ENCODE data around the gene CD44. TPM values are rescaled to one million over a fixed set of nuclear protein-coding genes. Genes with fewer than 3 reads are reported as not detected.

The CD44 gene
- total RNA-seq, 1 donor from 2014 or later: 613 TPM

DNA sequence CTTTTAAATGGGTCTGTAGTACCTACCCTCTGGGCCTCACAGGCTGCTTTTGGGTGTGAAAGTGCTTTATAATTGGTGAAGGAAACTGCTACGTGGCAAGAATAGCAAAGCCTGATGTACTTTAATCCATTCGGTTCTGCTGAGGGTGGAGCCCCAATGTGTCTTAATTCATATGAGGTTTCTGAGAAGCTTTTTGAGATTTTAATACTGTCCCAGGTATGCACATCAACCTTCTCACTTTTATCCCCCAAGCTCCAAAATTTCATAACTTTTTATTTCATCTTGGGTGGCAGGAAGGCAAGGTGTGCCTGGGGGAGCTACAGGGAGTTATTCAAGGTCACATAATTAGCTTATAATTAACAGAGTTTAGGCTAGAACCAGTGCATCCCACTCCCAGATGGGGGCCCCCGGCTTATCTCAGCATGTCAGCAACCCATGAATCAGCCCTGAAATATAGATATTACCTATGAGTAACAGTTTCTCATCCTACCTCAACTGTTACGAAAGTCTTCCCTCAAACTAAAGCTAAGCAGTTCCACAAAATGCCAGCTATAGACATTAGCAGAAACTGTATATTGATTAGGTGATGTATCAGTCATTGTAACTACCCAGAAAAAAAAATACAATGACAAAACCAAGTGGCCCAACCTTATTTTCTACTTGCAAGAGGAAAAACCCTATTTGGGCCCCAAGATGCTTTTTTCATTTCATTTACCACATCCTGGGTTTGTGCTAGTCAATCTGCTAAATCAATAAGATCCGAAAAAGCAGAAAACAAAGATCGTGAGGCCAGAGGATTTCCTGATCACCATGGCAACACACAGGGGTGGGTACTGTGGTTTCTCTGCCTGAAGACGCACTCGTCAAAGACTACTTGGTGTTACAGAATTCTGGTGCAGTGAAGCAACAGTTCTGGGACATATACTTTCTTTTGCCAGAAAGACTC is 26.7 kb downstream of the CD44 start:
- peak; percentile 70 to 71 for ATAC-seq
- no peak for DNase-seq
- peak overlapping the region; percentile 57 for H3K27ac ChIP-seq
- no peaks in the 10 kb centered on the region for H3K27me3 ChIP-seq (ENCODE audit: low read depth)
- intact Hi-C loops (cut with DNase I): no loop called here
- no peak overlapping the region for H3K4me3 ChIP-seq
- H3K9me3 ChIP-seq: no peaks in the 10 kb centered on the region
- TF ChIP-seq, protein P1, sequence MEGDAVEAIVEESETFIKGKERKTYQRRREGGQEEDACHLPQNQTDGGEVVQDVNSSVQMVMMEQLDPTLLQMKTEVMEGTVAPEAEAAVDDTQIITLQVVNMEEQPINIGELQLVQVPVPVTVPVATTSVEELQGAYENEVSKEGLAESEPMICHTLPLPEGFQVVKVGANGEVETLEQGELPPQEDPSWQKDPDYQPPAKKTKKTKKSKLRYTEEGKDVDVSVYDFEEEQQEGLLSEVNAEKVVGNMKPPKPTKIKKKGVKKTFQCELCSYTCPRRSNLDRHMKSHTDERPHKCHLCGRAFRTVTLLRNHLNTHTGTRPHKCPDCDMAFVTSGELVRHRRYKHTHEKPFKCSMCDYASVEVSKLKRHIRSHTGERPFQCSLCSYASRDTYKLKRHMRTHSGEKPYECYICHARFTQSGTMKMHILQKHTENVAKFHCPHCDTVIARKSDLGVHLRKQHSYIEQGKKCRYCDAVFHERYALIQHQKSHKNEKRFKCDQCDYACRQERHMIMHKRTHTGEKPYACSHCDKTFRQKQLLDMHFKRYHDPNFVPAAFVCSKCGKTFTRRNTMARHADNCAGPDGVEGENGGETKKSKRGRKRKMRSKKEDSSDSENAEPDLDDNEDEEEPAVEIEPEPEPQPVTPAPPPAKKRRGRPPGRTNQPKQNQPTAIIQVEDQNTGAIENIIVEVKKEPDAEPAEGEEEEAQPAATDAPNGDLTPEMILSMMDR (IDR thresholded peaks at IDR 0.05): no peak
- no peaks in the 10 kb centered on the region for H3K36me3 ChIP-seq
- H3K4me1 ChIP-seq: peaks cover 91% of the 10 kb centered on the region

DNA sequence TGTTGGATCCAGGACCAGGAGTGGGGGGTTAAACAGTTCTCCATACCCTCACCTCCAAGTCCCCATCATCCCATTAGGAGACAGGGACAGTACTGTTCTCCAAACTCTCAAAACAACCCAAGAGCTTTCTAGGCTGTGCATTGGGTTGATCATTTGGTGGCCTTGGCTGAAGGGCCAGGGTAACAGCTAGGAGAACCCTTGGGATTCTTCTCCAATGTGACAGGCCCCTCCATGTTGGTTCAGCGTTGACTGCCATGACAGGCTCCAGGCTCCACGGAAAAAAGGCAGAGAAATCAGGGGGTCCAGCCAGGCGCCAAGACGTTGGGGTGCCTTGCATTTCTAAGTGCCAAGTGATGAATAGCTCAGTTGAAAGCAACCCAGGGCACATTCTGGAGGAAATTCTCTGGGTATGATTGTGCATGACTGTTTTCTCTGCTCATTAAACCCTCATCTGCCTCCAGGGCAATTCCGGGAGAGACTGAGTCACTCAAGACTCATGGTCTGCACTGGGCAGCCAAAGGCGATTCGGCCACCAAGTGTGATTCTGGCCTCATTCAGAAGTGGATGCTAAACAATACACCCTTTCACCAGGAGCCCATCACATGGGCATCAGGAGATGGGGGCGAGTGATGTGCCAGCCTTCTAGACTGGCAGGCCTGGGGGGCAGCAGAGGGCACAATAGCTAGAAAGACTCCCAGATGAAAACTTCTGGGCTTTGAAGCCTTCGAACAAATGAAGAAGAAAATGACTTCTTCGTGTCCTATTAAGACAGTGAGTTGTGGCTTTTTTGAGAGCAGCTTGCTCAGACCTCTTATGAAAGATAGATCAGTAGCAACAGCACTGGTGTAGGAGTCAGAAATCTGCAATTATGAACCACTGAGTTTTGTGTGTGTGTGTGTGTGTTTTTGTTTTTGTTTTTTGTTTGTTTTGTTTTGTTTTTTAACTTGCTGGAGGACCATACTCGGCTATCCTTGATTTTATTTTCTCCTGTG is 27.7 kb downstream of the CD44 start:
- peak in 1 of 2 donors; percentile 2 for ATAC-seq
- DNase-seq: no peak

DNA sequence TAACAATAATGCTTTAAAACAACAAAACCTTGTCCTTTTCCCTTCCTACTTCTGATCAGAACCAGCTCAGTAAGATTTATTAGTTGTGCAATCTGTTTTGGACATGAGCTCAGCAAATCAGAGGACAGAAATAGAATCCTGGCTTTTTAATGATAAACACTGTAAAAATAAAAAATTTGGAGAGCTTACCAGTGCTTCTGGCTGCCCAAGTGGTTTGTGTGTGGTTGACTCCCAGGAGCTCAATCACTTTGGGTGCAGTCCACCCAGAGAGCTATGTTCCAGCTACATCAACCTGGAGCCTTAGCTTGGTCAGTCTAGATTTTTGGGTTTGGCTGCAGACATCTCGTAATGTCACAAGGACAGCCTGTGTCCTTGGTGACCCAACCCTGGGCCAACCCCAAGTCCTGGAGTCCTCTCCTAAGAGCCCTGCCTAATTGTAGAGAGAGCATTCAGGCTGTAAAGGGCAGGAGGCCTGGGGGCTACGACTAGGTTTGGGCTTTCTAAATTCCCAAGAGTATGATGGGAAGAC is 28.5 kb downstream of the CD44 start:
- intact Hi-C loops (cut with DNase I): no loop called here
- no peaks in the 10 kb centered on the region for H3K36me3 ChIP-seq
- peak in 1 of 2 donors; percentile 16 for ATAC-seq
- DNase-seq: no peak
- H3K4me1 ChIP-seq: peaks cover 90% of the 10 kb centered on the region
- H3K4me3 ChIP-seq: no peak overlapping the region
- TF ChIP-seq, protein P1 (IDR thresholded peaks at IDR 0.05): no peak
- H3K27ac ChIP-seq: peak overlapping the region; percentile 57
- no peaks in the 10 kb centered on the region for H3K9me3 ChIP-seq
- H3K27me3 ChIP-seq (ENCODE audit: low read depth): no peaks in the 10 kb centered on the region

More for the DNA sequence above, 27.7 kb downstream of the CD44 start:
- intact Hi-C loops (cut with DNase I): no loop called here
- no peaks in the 10 kb centered on the region for H3K36me3 ChIP-seq
- no peaks in the 10 kb centered on the region for H3K9me3 ChIP-seq
- TF ChIP-seq, protein P1 (IDR thresholded peaks at IDR 0.05): no peak
- H3K4me1 ChIP-seq: peaks cover 90% of the 10 kb centered on the region
- H3K27ac ChIP-seq: peak overlapping the region; percentile 57
- H3K27me3 ChIP-seq (ENCODE audit: low read depth): no peaks in the 10 kb centered on the region
- H3K4me3 ChIP-seq: no peak overlapping the region

DNA sequence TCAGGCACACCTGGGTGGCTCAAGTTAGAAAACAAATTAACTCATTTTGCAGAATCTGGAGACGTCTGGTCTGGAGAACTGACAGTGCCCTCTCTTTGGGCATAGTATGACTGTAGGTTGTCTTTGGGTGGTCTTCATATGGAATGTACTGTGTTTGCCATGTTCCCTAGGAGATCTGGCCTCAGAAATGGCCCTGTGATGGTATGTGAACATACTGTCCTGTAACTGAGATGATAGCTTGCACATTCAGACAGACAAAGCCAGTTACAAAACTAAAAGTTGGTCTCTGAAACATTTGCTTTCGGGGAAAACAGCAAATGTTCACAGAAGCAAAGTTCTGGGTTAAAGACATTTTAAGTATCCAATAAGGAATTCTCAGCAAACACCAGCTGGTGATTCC is 29.7 kb downstream of the CD44 start:
- no peak overlapping the region for H3K4me3 ChIP-seq
- no peaks in the 10 kb centered on the region for H3K36me3 ChIP-seq
- ATAC-seq (no peak), DNase-seq (no peak)
- no peaks in the 10 kb centered on the region for H3K9me3 ChIP-seq
- peak overlapping the region; percentile 57 for H3K27ac ChIP-seq
- intact Hi-C loops (cut with DNase I): no loop called here
- H3K27me3 ChIP-seq (ENCODE audit: low read depth): no peaks in the 10 kb centered on the region
- H3K4me1 ChIP-seq: peaks cover 90% of the 10 kb centered on the region
- TF ChIP-seq, protein P1 (IDR thresholded peaks at IDR 0.05): no peak

DNA sequence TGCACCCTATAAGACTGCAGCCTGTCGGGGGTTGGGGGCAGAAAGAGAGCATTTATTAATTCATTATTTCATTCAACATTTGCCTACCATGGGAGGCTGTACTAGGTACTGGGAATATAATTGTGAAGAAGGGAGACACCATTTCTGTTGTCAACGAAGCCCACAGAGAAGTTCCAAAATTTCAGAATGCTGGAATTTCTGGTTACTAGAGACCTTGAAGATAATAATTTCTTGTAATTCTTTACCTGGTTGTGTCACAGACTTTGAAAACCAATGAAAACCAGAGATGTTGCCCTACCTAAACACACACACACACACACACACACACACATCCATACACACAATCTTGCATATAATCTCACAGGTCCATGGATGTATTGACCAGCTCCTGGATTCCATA is 30.1 kb downstream of the CD44 start:
- intact Hi-C loops (cut with DNase I): no loop called here
- ATAC-seq (no peak), DNase-seq (no peak)
- Histone ChIP-seq H3K27me3 (ENCODE audit: low read depth) (no peaks in the 10 kb centered on the region), H3K9me3 (no peaks in the 10 kb centered on the region), H3K4me1 (peaks cover 90% of the 10 kb centered on the region), H3K4me3 (no peak overlapping the region), H3K36me3 (no peaks in the 10 kb centered on the region), H3K27ac (peak overlapping the region; percentile 57)
- TF ChIP-seq, protein P1 (IDR thresholded peaks at IDR 0.05): no peak
